ENCODE results near the gene EIF2AK3.
A peak's percentile ranks its signal among the peaks of the same experiment; 100 is the strongest.

EIF2AK3 gene

GRCh38 chr2:88638123-88638650 lies 10.9 kb upstream of the EIF2AK3 start:
- H3K27me3 ChIP-seq (replicated peaks in 2 of 5; ENCODE audit: control insufficient read depth in 4 of 5, insufficient read depth in 5 of 5, low read length in 4 of 5): no peaks in the 10 kb centered on the region
- ChIA-PET POLR2A (no interaction called here), CTCF (interaction anchor here (0.9 kb wide), 1 partner anchor 31 kb away, joined by 3 read pairs; no protein-coding TSS in a partner anchor)
- no peak overlapping the region for H3K4me3 ChIP-seq (ENCODE audit: control insufficient read depth in 1 of 7, extremely low read depth in 1 of 7, insufficient read depth in 4 of 7, low read depth in 2 of 7, low read length in 6 of 7)
- H3K4me1 ChIP-seq (ENCODE audit: control extremely low read depth in 1 of 4, control insufficient read depth in 4 of 4, insufficient read depth in 4 of 4, low read length in 3 of 4): peaks cover 0 to 3% (median 0%) of the 10 kb centered on the region in 4 experiments
- H3K27ac ChIP-seq (ENCODE audit: insufficient read depth in 1 of 2, low read depth in 1 of 2, low read length in 2 of 2, poor library complexity in 1 of 2, severe bottlenecking in 2 of 2): no peak overlapping the region
- no peaks in the 10 kb centered on the region for H3K36me3 ChIP-seq (ENCODE audit: control insufficient read depth in 4 of 4, insufficient read depth in 4 of 4, low read length in 3 of 4)
- DNase-seq: no peak
- H3K9me3 ChIP-seq (ENCODE audit: control extremely low read depth in 1 of 5, control insufficient read depth in 4 of 5, insufficient read depth in 2 of 5, low read depth in 1 of 5, low read length in 4 of 5): peaks cover 0 to 22% (median 3%) of the 10 kb centered on the region in 5 experiments
- no CpG with 5 or more reads among the region's 2 CpGs for WGBS (ENCODE audit: insufficient coverage)

- WGBS (ENCODE audit: insufficient coverage): 86% methylated on average over 1 of the region's 2 CpGs
- ChIA-PET CTCF (interaction anchor here (0.9 kb wide), 1 partner anchor 32 kb away, joined by 3 read pairs; no protein-coding TSS in a partner anchor), POLR2A (no interaction called here)
- no peaks in the 10 kb centered on the region for H3K36me3 ChIP-seq (ENCODE audit: control insufficient read depth in 4 of 4, insufficient read depth in 4 of 4, low read length in 3 of 4)
- no peak overlapping the region for H3K27ac ChIP-seq (ENCODE audit: insufficient read depth in 1 of 2, low read depth in 1 of 2, low read length in 2 of 2, poor library complexity in 1 of 2, severe bottlenecking in 2 of 2)
- peaks cover 0 to 3% (median 0%) of the 10 kb centered on the region in 4 experiments for H3K4me1 ChIP-seq (ENCODE audit: control extremely low read depth in 1 of 4, control insufficient read depth in 4 of 4, insufficient read depth in 4 of 4, low read length in 3 of 4)
- H3K27me3 ChIP-seq (replicated peaks in 2 of 5; ENCODE audit: control insufficient read depth in 4 of 5, insufficient read depth in 5 of 5, low read length in 4 of 5): no peaks in the 10 kb centered on the region
- DNase-seq: no peak
- no peak overlapping the region for H3K4me3 ChIP-seq (ENCODE audit: control insufficient read depth in 1 of 7, extremely low read depth in 1 of 7, insufficient read depth in 4 of 7, low read depth in 2 of 7, low read length in 6 of 7)
- peaks cover 0 to 22% (median 3%) of the 10 kb centered on the region in 5 experiments for H3K9me3 ChIP-seq (ENCODE audit: control extremely low read depth in 1 of 5, control insufficient read depth in 4 of 5, insufficient read depth in 2 of 5, low read depth in 1 of 5, low read length in 4 of 5)
Observed at GRCh38 chr2:88637464-88637863, 10.2 kb upstream of the EIF2AK3 start.

GRCh38 chr2:88636026-88636425 lies 8.8 kb upstream of the EIF2AK3 start:
- H3K4me3 ChIP-seq (ENCODE audit: control insufficient read depth in 1 of 7, extremely low read depth in 1 of 7, insufficient read depth in 4 of 7, low read depth in 2 of 7, low read length in 6 of 7): no peak overlapping the region
- H3K9me3 ChIP-seq (ENCODE audit: control extremely low read depth in 1 of 5, control insufficient read depth in 4 of 5, insufficient read depth in 2 of 5, low read depth in 1 of 5, low read length in 4 of 5): peaks cover 0 to 22% (median 3%) of the 10 kb centered on the region in 5 experiments
- no peak overlapping the region for H3K27ac ChIP-seq (ENCODE audit: insufficient read depth in 1 of 2, low read depth in 1 of 2, low read length in 2 of 2, poor library complexity in 1 of 2, severe bottlenecking in 2 of 2)
- H3K27me3 ChIP-seq (replicated peaks in 2 of 5; ENCODE audit: control insufficient read depth in 4 of 5, insufficient read depth in 5 of 5, low read length in 4 of 5): no peaks in the 10 kb centered on the region
- DNase-seq: no peak
- H3K4me1 ChIP-seq (ENCODE audit: control extremely low read depth in 1 of 4, control insufficient read depth in 4 of 4, insufficient read depth in 4 of 4, low read length in 3 of 4): peaks cover 0 to 3% (median 0%) of the 10 kb centered on the region in 4 experiments
- ChIA-PET POLR2A (no interaction called here), CTCF (interaction anchor here (0.7 to 1.3 kb wide), 2 partner anchors 11 to 15 kb away, joined by 3 read pairs; no protein-coding TSS in a partner anchor)
- no peaks in the 10 kb centered on the region for H3K36me3 ChIP-seq (ENCODE audit: control insufficient read depth in 4 of 4, insufficient read depth in 4 of 4, low read length in 3 of 4)
- no CpG with 5 or more reads among the region's 1 CpG for WGBS (ENCODE audit: insufficient coverage)

GRCh38 chr2:88632569-88632968 lies 5.3 kb upstream of the EIF2AK3 start:
- Histone ChIP-seq H3K36me3 (ENCODE audit: control insufficient read depth in 4 of 4, insufficient read depth in 4 of 4, low read length in 3 of 4) (no peaks in the 10 kb centered on the region), H3K27ac (ENCODE audit: insufficient read depth in 1 of 2, low read depth in 1 of 2, low read length in 2 of 2, poor library complexity in 1 of 2, severe bottlenecking in 2 of 2) (no peak overlapping the region), H3K4me3 (ENCODE audit: control insufficient read depth in 1 of 7, extremely low read depth in 1 of 7, insufficient read depth in 4 of 7, low read depth in 2 of 7, low read length in 6 of 7) (no peak overlapping the region), H3K27me3 (replicated peaks in 2 of 5; ENCODE audit: control insufficient read depth in 4 of 5, insufficient read depth in 5 of 5, low read length in 4 of 5) (no peaks in the 10 kb centered on the region), H3K9me3 (ENCODE audit: control extremely low read depth in 1 of 5, control insufficient read depth in 4 of 5, insufficient read depth in 2 of 5, low read depth in 1 of 5, low read length in 4 of 5) (no peaks in the 10 kb centered on the region), H3K4me1 (ENCODE audit: control extremely low read depth in 1 of 4, control insufficient read depth in 4 of 4, insufficient read depth in 4 of 4, low read length in 3 of 4) (peaks cover 4 to 13% (median 9%) of the 10 kb centered on the region in 4 experiments)
- ChIA-PET POLR2A (no interaction called here), CTCF (interaction anchor here (1.0 to 1.2 kb wide), 3 partner anchors 13 to 39 kb away, joined by 3 read pairs; no protein-coding TSS in a partner anchor)
- no peak for DNase-seq
- no CpG with 5 or more reads among the region's 3 CpGs for WGBS (ENCODE audit: insufficient coverage)

GRCh38 chr2:88628571-88628939 lies 1.3 kb upstream of the EIF2AK3 start:
- Histone ChIP-seq H3K9me3 (ENCODE audit: control extremely low read depth in 1 of 5, control insufficient read depth in 4 of 5, insufficient read depth in 2 of 5, low read depth in 1 of 5, low read length in 4 of 5) (no peaks in the 10 kb centered on the region), H3K27ac (ENCODE audit: insufficient read depth in 1 of 2, low read depth in 1 of 2, low read length in 2 of 2, poor library complexity in 1 of 2, severe bottlenecking in 2 of 2) (peak overlapping the region; percentile 98 to 99), H3K4me1 (ENCODE audit: control extremely low read depth in 1 of 4, control insufficient read depth in 4 of 4, insufficient read depth in 4 of 4, low read length in 3 of 4) (peaks cover 11 to 28% (median 18%) of the 10 kb centered on the region in 4 experiments), H3K36me3 (ENCODE audit: control insufficient read depth in 4 of 4, insufficient read depth in 4 of 4, low read length in 3 of 4) (no peaks in the 10 kb centered on the region), H3K4me3 (ENCODE audit: control insufficient read depth in 1 of 7, extremely low read depth in 1 of 7, insufficient read depth in 4 of 7, low read depth in 2 of 7, low read length in 6 of 7) (peak overlapping the region in 6 of 7 experiments; percentile 75 to 93 (median 84)), H3K27me3 (replicated peaks in 2 of 5; ENCODE audit: control insufficient read depth in 4 of 5, insufficient read depth in 5 of 5, low read length in 4 of 5) (no peaks in the 10 kb centered on the region)
- ChIA-PET POLR2A (interaction anchor here (1.1 kb wide), 1 partner anchor 21 kb away, joined by 3 read pairs; no protein-coding TSS in a partner anchor), CTCF (no interaction called here)
- DNase-seq: no peak
- 100% methylated on average over 1 of the region's 8 CpGs for WGBS (ENCODE audit: insufficient coverage)

GRCh38 chr2:88627856-88628570 lies 749 bp upstream of the EIF2AK3 start:
- H3K36me3 ChIP-seq (ENCODE audit: control insufficient read depth in 4 of 4, insufficient read depth in 4 of 4, low read length in 3 of 4): no peaks in the 10 kb centered on the region

More at GRCh38 chr2:88627856-88628570, 749 bp upstream of the EIF2AK3 start:
- Histone ChIP-seq H3K9me3 (ENCODE audit: control extremely low read depth in 1 of 5, control insufficient read depth in 4 of 5, insufficient read depth in 2 of 5, low read depth in 1 of 5, low read length in 4 of 5) (no peaks in the 10 kb centered on the region), H3K27me3 (replicated peaks in 2 of 5; ENCODE audit: control insufficient read depth in 4 of 5, insufficient read depth in 5 of 5, low read length in 4 of 5) (no peaks in the 10 kb centered on the region), H3K27ac (ENCODE audit: insufficient read depth in 1 of 2, low read depth in 1 of 2, low read length in 2 of 2, poor library complexity in 1 of 2, severe bottlenecking in 2 of 2) (peak overlapping the region; percentile 98 to 99), H3K4me3 (ENCODE audit: control insufficient read depth in 1 of 7, extremely low read depth in 1 of 7, insufficient read depth in 4 of 7, low read depth in 2 of 7, low read length in 6 of 7) (peak overlapping the region; percentile 55 to 93 (median 80)), H3K4me1 (ENCODE audit: control extremely low read depth in 1 of 4, control insufficient read depth in 4 of 4, insufficient read depth in 4 of 4, low read length in 3 of 4) (peaks cover 11 to 28% (median 18%) of the 10 kb centered on the region in 4 experiments)
- POLR2A ChIA-PET: interaction anchor here (1.0 to 1.1 kb wide), 2 partner anchors 20 to 44 kb away, joined by 3 read pairs; no protein-coding TSS in a partner anchor
- 2% methylated on average over 19 of the region's 21 CpGs for WGBS (ENCODE audit: insufficient coverage)
- DNase-seq: peak; percentile 96 to 98 (median 98)
- CTCF ChIA-PET: interaction anchor here (1.2 kb wide), 1 partner anchor 36 kb away, joined by 4 read pairs; no protein-coding TSS in a partner anchor

Data from common myeloid progenitor, CD34-positive (primary cell).